Iris pigment epithelial cell (primary cell): ENCODE results near the gene NDUFV2.
A peak's percentile ranks its signal among the peaks of the same experiment; 100 is the strongest.
"Not testable (repeated sequence)": the region's sequence is repeated elsewhere in the genome, so short reads cannot be mapped to it uniquely, and the experiment has no call there.

Experiments
- DNase-seq: peaks from one replicate; pipeline ENCODE4 v3.0.0-alpha.2; 2011; ENCODE audit warnings: low read depth

The NDUFV2 gene

DNA sequence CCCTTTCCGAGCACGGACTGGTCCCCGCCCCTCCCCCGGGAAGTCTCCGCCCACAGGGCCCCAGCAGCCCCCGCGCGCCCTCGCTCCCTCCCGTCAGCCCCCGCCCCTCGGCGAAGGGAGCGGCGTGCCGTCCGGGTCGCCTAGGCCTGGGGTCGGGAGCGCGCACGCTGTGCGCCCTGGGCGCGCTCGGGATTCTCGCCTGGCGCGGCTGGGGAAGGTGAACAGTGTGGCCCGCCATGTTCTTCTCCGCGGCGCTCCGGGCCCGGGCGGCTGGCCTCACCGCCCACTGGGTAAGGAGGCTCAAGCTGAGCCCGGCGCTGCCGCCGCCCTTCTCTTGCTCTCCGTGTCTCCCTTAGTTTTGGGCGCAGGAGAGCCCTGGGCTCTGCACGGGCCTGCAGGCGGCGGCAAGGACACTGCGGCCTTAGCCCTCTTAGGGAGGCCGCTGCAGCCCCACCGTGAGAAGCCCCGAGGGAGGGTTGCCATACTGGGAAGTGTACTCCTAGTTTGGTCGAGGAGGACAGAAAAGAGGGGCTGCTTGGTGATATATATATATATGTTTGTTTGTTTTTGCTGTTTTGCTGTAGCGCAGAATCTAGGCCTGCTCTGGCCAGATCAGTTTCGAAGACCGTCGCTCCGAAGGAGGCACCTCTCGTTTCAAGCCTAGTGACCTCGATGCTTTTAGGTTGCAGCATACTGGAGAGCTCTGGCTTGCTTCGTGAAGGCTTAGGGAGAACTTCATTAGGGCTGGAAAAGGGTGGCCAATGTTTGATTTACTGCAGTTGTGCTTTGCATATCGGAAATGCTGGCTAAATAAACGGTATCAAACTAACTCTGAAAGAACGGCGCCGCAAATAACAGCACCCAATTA lies at the start of gene NDUFV2:
NDUFV2 (plus strand) TSS at position 192 of the 868 bp plus-strand sequence; CDS start at position 237, 45 bp downstream.
- DNase-seq, result peak; percentile 97

DNA sequence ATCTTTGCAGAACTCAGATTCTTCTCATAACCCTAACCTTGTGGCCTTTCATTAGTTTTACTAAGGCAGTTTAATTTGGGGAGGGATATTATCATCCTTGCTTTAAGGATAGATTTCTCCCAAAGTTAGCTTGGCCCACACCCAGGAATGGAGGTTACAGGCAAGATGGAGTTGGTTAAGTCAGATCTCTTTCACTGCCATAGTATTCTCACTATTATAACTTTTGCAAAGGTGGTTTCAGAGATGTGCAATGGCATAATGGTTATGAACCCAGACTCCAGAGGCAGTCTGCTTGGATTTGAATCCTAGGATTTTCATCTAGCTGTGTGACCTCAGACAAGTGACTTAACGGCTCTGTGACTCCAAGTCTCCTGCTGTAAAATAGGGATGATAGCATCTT lies 48.7 kb upstream of the NDUFV2 start:
- no peak for DNase-seq

DNA sequence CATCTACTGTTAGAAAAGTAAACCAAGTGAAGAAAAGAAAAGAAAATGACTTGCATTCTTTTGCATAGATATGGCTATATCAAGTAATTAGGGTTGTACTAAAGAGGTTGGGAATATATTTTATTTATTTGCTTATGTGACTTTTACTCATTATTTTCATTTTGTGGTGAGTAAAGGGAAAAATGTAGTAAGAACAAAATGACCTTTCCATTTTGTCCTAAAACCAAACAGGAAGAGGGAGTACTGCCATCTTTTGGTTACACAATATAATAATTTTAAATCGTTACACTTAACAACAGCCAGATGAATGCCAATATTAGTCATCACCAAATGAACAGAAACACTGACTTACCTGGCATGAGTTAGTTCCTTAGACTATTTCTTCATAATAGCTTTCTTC lies 47.3 kb upstream of the NDUFV2 start:
- peak; percentile 86 for DNase-seq

DNA sequence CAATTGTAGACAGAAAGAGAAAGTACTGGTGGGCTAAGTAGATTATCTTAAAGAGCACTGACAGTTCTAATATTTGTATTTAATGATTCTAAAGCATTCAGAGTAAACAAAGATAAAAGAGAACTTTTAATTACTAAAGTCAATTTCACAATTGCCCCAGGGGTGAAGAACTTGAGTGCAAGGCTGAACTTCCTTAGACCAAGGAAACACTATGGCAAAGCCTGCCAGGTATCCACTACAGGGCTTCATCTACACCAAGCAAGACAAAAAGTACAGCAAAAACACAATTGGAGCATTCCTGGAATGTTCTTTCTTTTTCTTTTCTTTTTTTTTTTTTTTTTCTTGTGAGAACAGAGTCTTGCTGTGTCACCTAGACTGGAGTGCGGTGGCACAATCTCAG lies 46.9 kb upstream of the NDUFV2 start:
- DNase-seq, result no peak

DNA sequence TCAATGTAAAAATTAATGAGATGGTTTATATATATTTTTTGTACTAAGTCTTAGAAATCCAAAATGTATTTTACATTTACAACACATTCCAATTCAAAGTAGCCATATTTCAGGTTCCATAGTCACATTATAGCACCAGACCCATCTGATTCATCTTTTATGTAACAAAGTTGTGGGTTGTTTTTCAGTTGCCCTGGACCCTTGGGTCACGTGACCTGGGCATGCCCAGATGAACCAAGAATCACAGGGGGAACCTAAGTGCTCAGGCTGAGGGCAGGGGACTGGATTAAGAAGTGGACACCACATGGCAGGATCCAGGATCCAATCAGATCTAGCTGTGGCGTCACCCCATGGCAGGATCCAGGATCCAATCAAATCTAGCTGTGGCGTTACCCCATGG lies 44.9 kb upstream of the NDUFV2 start:
- DNase-seq, result no peak

DNA sequence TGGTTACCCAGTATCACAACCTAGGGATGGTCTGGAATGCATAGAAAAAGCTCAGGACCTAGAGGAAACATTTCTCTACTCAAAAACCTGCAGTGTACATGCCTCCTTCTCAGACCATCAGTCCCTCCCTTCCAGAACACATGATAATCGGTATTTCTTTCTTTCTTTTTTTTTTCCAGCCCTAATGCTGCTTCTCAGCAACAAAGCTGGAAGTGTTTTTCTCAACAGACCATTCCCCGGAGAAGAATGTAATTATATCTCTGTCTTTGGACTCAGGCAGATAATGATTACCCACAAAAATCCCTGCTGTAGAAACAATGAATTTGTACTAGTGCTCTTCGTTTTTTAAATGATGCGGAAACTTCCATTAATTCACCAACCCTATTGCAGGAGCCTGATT lies 44.1 kb upstream of the NDUFV2 start:
- DNase-seq, result no peak

DNA sequence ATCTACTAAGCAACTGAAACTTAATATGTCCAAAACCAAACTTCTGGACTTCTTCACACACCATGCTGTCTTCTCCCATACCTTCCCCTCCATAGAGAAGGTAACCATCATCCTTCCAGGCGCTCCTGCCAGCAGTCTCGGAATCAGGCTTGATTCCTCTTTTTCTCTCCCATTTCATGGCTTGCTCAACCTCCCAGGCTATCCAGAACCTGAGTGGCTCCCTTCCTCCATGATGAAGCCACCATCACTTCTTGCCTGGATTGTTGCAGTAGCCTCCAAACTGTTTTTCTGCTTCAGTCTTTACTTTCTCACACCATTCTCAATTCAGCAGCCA lies 40.1 kb upstream of the NDUFV2 start:
- DNase-seq, result no peak

DNA sequence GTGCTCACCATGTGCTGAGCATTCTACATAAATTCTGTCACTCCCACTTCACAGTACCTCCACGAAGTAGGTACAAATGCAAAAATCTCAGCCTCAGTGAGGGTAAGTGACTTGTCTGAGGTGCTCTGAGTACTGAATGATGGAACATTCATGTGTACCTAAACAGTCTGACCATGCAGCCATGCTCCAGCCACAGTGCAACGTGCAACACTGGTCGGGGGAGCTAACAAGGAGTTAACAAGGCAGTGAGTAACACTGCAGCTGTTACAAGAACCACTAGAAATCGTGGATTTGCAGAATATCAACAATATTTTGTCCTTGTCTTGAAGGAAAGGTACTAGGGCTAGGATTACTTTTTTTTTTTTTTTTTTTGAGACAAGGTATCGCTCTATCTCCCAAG lies 36.6 kb upstream of the NDUFV2 start:
- DNase-seq, result no peak

DNA sequence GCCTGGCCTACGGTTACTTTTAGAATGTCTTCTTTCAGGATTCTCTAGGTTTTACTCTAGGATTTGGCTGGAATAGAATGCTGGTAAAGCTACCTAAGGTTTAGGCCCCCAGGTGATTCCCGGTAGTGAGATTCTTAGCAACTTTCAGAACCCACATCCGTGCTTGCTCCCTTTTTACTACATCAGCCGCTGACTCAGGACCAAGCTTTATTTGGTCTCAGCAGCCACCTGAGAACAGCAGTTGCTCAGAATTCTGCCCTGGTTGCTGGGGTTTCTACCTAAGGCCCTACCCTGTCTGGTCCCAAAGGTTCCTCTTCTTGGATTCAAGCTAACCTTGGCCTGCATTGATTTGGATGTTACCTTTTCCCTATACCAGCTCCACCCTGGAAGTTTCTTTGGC lies 36.1 kb upstream of the NDUFV2 start:
- DNase-seq, result no peak

DNA sequence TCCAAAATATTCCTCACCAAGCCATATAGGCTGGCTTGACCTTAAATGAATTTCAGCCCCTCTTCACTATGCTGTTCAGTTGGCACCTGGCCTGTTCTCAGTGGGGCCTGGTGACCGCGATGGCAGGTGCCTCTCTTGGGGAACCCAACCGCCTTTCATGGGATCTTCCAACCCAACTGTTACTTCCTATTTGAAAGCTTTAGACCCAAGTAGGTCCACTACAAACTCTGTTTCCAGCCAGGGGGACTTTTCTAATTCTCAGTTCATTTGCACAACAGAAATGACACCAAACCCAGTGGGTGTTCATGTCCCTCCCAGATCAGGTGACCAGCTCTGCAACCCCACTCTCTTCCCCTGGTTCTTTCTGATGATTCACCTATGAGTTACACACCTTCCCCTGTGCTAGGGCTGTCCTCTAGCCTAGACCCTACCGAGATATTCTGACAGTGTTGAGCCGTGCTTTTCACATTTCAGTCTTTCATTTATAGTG lies 35.6 kb upstream of the NDUFV2 start:
- DNase-seq, result no peak

DNA sequence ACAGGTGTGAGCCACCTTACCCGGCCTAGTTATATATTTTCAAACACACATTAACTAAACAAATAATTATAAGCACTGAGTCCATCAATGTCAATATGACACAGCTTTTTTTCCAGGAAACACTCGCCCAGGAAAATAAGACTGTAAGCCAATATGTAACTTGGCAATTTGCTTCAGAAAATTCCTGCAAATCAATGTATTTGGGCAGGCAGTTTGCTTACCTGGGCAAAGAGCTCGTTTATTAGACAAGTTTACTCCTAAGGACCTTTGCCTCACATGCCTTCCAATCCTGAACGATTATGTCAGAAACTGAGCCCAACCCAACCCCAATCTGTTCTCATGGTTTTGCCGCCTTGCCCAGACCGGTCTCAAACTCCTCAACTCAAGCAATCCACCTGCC lies 34.7 kb upstream of the NDUFV2 start:
- DNase-seq, result no peak

DNA sequence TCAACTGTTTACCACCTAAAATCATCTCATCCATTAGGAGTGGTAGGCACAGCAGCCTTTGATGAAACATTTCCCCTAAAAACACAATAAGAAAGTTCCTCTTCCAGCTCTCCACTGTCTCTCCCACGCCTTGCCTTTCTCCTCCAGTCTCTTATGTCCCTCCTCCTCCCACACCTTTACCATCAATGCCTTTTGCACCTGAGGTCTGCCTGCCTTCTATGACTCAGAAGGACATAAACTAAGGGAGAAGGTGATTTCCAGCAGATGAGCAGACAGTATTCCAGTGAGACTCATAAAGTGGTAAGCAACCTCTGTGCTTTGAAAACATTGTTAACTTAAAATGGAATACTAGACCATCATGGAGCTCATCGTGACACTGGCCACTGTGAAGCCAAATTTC lies 34.2 kb upstream of the NDUFV2 start:
- no peak for DNase-seq

DNA sequence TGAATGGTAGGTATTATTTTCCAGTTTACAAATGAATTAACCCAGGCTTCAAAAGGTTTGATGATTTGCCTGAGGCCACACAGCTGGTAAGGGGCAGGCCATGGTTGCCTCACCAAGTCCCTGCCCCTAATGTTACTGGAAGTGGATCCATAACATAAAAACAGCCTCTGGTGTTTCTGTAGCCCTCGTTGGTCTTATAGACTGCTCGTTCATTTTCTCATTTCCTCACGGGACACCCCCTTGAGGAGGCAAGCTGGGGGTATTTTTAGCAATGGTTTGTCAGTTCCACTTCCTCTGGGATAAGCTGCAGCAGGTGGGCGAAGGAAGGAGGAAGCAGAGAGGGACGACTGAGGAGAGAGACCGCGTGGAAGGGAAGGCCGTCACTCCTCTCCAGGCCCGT lies 32.9 kb upstream of the NDUFV2 start:
- DNase-seq, result no peak

DNA sequence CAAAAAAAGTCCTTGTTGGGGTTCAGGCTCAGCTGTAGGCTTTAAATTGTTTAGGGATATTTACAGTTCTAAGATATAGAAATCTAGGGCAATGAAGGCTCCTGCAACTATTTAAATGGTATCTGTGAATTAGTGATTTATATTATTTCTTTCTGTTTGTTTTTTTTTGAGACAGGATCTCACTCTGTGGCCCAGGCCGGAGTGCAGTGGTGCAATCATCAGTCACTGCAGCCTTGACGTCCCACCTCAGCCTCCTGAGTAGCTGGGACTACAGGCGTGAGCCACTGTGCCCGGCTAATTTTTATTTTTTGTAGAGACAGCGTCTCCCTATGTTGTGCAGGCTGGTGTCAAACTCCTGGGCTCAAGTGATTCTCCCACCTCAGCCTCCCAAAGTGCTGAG lies 32.3 kb upstream of the NDUFV2 start:
- DNase-seq, result no peak

DNA sequence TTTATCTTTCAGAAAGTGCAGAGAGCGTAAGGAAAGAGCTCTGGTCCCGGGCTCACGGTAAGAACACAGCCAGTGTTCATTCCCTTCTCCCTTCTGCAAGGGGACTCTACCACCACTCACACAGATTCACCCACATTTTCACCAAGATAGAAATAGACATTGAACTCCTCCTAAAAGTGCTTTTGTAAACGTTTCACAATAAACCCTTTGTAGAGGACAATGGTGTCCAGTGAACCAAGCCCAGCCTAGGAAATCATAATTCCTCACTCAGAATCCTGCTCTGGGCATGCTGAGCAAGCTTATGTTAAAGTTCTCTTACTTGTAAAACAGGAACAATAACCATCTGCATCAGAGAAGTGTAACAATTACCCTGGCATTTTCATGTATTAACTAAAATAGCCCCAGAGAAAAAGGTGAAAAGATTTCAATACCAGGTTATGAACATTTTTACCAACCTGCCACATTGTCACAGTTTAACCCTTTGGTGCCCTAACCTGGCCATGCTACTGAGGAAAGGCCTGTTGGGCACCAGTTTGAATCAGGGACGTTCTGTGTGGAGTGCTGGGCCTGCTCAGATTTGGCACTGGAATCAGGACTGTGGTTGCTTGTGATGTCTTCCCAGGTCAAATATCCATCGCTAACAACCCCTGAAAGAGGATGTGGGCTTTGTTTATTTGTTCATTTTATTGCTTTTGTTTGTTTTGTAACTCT lies 22.5 kb upstream of the NDUFV2 start:
- DNase-seq, result no peak

DNA sequence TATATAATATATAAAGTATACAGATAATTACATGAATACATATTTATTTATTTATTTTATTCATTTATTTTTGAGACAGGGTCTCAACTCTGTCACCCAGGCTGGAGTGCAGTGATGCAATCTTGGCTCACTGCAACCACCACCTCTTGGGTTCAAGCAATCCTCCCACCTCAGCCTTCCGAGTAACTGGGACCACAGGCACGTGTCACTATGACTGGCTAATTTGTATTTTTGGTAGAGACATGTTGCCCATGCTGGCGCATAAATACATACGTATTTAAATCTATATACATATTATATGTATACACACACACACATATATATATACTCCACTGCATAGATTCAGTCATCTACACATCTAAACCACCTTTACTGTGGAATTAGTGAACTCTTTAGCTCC lies 20.6 kb upstream of the NDUFV2 start:
- DNase-seq, result no peak

DNA sequence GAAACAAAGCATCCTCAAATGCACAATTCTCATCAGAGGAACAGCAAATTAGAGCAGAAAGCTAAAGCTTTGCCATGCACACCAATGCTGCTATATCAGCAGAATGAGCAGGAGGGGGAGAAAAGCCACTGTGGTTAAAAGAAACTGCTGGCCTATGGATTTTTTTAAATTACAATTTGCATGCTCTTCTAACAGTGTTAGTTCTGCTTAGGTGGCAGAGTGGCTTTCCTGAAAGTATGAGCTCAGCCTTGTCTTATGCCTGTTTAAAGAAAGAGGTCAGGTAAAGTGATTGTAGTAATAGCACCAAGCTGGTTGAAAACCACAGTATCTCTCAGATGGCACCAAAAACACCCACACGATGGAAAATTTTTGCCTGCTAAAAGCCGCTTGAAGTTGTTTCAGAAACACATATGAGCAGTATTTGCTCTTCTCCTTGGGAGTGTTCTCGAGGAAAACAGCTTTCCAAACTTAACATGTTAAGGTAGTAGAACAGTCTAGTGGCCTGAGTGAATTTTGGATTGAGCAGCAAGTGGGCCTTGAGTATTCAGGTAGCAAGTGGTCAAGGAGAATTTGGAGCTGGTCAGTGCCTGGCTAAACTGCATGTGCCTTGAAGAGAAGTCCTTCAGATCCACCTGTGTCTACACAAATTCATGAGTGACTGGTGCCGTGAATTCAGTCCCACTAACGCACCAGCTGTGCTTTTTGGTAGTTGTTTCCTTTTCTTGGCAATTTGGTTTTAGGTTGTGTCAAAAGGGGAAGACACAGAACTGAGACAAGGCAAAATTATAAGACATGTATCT lies 19.6 kb upstream of the NDUFV2 start:
- no peak for DNase-seq

DNA sequence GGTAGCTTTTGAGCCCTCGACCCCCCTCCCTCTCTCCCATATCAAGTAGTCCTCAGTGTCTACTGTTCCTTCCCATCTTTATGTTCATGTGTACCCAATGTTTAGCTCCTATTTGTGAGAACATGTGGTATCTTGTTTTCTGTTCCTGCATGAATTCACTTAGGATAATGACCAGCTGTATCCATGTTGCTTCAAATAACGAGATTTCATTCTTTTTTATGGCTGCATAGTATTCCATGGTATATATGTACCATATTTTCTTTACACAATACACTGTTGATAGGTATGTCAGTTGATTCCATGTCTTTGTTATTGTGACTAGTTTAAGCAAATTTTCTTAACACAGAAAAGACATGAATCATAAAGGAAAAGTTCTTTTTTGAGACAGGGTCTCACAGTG lies 16.5 kb upstream of the NDUFV2 start:
- no peak for DNase-seq

DNA sequence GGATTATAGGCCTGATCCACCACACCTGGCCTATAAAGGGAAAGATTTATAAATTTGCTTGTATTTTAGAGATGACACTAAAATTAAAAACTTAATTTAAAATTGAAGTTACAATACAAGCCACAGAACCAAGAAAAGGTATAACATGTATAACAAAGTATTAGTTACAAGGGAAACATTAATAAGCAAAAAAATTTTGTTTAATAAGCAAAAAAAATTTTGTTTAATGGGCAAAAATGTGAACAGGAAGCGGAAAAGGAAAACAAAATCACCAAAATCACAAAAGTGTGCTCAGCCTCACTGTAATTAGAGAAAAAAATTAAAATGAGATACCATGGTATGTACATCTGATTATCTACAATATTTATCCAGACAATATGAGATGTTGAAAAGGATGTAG lies 15.9 kb upstream of the NDUFV2 start:
- no peak for DNase-seq

DNA sequence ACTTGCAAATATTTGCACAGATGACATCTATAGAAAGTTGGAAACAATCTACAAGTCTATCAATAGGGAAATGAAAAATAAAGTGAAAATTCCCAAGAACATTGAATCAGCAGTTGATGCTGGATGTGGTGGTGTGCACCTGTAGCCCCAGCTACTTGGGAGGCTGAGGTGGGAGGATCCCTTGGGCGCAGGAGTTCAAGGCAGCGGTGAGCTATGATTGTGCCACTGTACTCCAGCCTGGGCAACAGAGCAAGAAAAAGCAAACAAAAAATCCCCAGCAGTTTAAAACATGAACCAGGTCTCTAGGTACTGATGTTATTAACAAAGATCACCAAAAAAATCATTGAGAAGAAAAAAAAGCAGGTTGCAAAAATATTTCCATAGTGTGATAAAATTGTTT lies 15.4 kb upstream of the NDUFV2 start:
- DNase-seq, result no peak

DNA sequence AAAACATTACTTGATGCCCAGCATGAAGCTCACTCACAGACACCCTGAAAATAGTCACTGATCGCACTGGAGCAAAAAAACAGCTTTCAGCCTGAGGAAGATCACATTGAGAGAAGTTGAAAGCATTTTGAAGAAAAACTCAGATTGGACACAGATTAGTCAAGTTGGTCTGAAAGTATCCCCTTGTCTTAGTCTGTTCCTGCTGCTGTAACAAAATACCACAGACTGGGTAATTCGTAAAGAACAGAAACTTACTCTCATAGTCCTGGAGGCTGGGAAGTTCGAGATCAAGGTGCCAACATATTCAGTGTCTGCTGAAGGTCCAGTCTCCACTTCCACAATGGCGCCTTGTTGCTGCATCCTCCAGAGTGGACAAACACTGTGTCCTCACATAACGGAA lies 14.2 kb upstream of the NDUFV2 start:
- no peak for DNase-seq

DNA sequence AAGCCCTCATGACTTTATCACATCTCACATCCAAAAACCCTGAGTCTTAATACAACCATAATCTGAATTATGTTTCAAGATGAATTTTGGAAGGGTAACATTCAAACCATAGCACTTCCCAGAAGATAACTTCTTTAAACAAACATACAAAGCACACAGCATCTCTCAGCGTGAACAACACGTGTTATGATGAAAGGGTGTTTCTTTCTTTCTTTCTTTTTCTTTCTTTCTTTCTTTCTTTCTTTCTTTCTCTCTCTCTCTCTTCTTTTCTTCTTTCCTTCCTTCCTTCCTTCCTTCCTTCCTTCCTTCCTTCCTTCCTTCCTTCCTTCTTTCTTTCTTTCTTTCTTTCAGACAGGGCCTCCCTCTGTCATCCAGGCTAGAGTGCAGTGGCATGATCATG lies 13.8 kb upstream of the NDUFV2 start:
- DNase-seq, result not testable (repeated sequence)

DNA sequence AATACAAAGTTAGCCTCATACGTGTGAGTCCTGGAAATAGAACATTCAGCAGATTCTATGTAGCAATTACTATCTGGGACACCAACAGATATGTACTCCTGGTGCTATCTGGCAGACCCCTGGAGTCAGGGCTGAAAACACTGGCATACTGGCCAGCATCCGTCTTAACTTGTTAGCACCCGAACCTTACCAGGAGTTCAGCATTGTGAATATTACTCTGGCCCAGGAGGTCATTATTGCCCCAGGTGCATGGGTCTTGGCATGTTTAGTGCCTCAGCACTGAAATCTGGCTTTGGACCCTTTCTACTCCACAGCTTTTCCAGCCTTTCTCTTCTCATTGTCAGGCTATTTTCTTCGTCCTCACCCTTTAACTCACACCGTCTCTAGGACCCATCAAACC lies 11.9 kb upstream of the NDUFV2 start:
- DNase-seq, result no peak
